IPS-20b (cell line): ENCODE results near the gene CTBP1.

Source experiments
- H3K27ac ChIP-seq: one replicate; pipeline ENCODE4 v1.5.1; 2013; ENCODE audit warnings: low read length
- H3K27me3 ChIP-seq: 2 replicates; pipeline ENCODE4 v1.6.1; 2013; ENCODE audit warnings: mild to moderate bottlenecking, low read length, inconsistent platforms; ENCODE audit not compliant: insufficient read depth
- H3K36me3 ChIP-seq: 2 replicates; pipeline ENCODE4 v1.6.1; 2013; ENCODE audit warnings: low read depth, mild to moderate bottlenecking, inconsistent platforms, low read length, moderate library complexity; ENCODE audit not compliant: insufficient read depth
- H3K4me1 ChIP-seq: 2 replicates; pipeline ENCODE4 v1.6.1; 2013; ENCODE audit warnings: mild to moderate bottlenecking, control low read depth, inconsistent platforms, low read length, moderate library complexity; ENCODE audit not compliant: insufficient read depth
- H3K4me3 ChIP-seq: 2 replicates; pipeline ENCODE4 v1.5.1; 2013; ENCODE audit warnings: mild to moderate bottlenecking, low read length, inconsistent platforms
- H3K9ac ChIP-seq: 2 replicates; pipeline ENCODE4 v1.6.1; 2013; ENCODE audit warnings: low read depth, mild to moderate bottlenecking, inconsistent platforms, low read length, moderate library complexity
- H3K9me3 ChIP-seq: 2 replicates; pipeline ENCODE4 v1.6.1; 2013; ENCODE audit warnings: mild to moderate bottlenecking, low read depth, low read length, inconsistent platforms; ENCODE audit not compliant: insufficient read depth

Gene CTBP1

GRCh38 chr4:1291996-1292702 lies 43.2 kb upstream of the CTBP1 start:
- H3K4me3 ChIP-seq, result no peak overlapping the region
- no peak overlapping the region for H3K27ac ChIP-seq
- no peak overlapping the region for H3K9ac ChIP-seq

GRCh38 chr4:1291091-1291490 lies 42.2 kb upstream of the CTBP1 start:
- H3K27me3 ChIP-seq, result no peaks in the 10 kb centered on the region
- H3K9ac ChIP-seq, result peak overlapping the region; percentile 88
- peak overlapping the region; percentile 96 for H3K4me3 ChIP-seq
- H3K4me1 ChIP-seq, result peaks cover 8% of the 10 kb centered on the region
- H3K27ac ChIP-seq, result no peak overlapping the region
- no peaks in the 10 kb centered on the region for H3K36me3 ChIP-seq
- peaks cover 4% of the 10 kb centered on the region; the same call in 1 of the 2 replicates for H3K9me3 ChIP-seq

More at GRCh38 chr4:1291996-1292702, 43.2 kb upstream of the CTBP1 start:
- Histone ChIP-seq H3K4me1 (peaks cover 8% of the 10 kb centered on the region), H3K9me3 (no peaks in the 10 kb centered on the region), H3K36me3 (0 out of 2 replicates have a peak, but pooled peaks cover 5% of the 10 kb centered on the region), H3K27me3 (no peaks in the 10 kb centered on the region)

- Histone ChIP-seq H3K9me3 (peaks cover 11% of the 10 kb centered on the region; the same call in 1 of the 2 replicates), H3K27me3 (no peaks in the 10 kb centered on the region), H3K4me3 (peak overlapping the region; percentile 96), H3K27ac (peak overlapping the region; percentile 48), H3K36me3 (no peaks in the 10 kb centered on the region), H3K9ac (peak overlapping the region; percentile 88), H3K4me1 (peaks cover 8% of the 10 kb centered on the region)
Observed at GRCh38 chr4:1290165-1290977, 41.4 kb upstream of the CTBP1 start.

- Histone ChIP-seq H3K27ac (peak within 1 kb of the TSS; percentile 97), H3K9ac (peak within 1 kb of the TSS; percentile 97), H3K36me3 (no peaks in the 10 kb centered on the region)
Observed at GRCh38 chr4:1289207-1290164, 40.6 kb upstream of the CTBP1 start, which contains the start of gene MAEA. MAEA (plus strand) TSS chr4:1289891; CDS start chr4:1289914, 23 bp downstream.

GRCh38 chr4:1288786-1289185 lies 39.9 kb upstream of the CTBP1 start:
- H3K9ac ChIP-seq, result peak overlapping the region; percentile 97; the same call in 1 of the 2 replicates
- H3K27ac ChIP-seq, result peak overlapping the region; percentile 97

More at GRCh38 chr4:1289207-1290164, 40.6 kb upstream of the CTBP1 start, which contains the start of gene MAEA:
- Histone ChIP-seq H3K4me3 (peak within 1 kb of the TSS; percentile 96), H3K27me3 (no peaks in the 10 kb centered on the region), H3K9me3 (peaks cover 18% of the 10 kb centered on the region; the same call in 1 of the 2 replicates), H3K4me1 (peaks cover 8% of the 10 kb centered on the region)

GRCh38 chr4:1285790-1286553 lies 37.0 kb upstream of the CTBP1 start:
- Histone ChIP-seq H3K4me3 (no peak overlapping the region), H3K27ac (no peak overlapping the region), H3K27me3 (no peaks in the 10 kb centered on the region), H3K9ac (no peak overlapping the region), H3K4me1 (peaks cover 6% of the 10 kb centered on the region; the same call in 1 of the 2 replicates), H3K9me3 (peaks cover 21% of the 10 kb centered on the region; the same call in 1 of the 2 replicates), H3K36me3 (no peaks in the 10 kb centered on the region)

More at GRCh38 chr4:1288786-1289185, 39.9 kb upstream of the CTBP1 start:
- peak overlapping the region; percentile 96 for H3K4me3 ChIP-seq
- H3K4me1 ChIP-seq, result peaks cover 8% of the 10 kb centered on the region
- peaks cover 18% of the 10 kb centered on the region; the same call in 1 of the 2 replicates for H3K9me3 ChIP-seq
- no peaks in the 10 kb centered on the region for H3K27me3 ChIP-seq
- H3K36me3 ChIP-seq, result no peaks in the 10 kb centered on the region

GRCh38 chr4:1285151-1285789 lies 36.3 kb upstream of the CTBP1 start:
- Histone ChIP-seq H3K4me3 (no peak overlapping the region), H3K36me3 (no peaks in the 10 kb centered on the region), H3K9me3 (peaks cover 21% of the 10 kb centered on the region; the same call in 1 of the 2 replicates), H3K27me3 (no peaks in the 10 kb centered on the region; the same call in 1 of the 2 replicates), H3K4me1 (peaks cover 4% of the 10 kb centered on the region; the same call in 1 of the 2 replicates), H3K27ac (no peak overlapping the region), H3K9ac (no peak overlapping the region)

GRCh38 chr4:1283711-1284110 lies 34.8 kb upstream of the CTBP1 start:
- Histone ChIP-seq H3K4me3 (no peak overlapping the region), H3K9ac (no peak overlapping the region), H3K4me1 (peaks cover under 1% of the 10 kb centered on the region; the same call in 1 of the 2 replicates), H3K9me3 (peaks cover 21% of the 10 kb centered on the region; the same call in 1 of the 2 replicates), H3K27ac (no peak overlapping the region), H3K27me3 (no peaks in the 10 kb centered on the region; the same call in 1 of the 2 replicates), H3K36me3 (no peaks in the 10 kb centered on the region)

- no peaks in the 10 kb centered on the region for H3K36me3 ChIP-seq
- H3K27ac ChIP-seq, result no peak overlapping the region
- H3K9me3 ChIP-seq, result peaks cover 15% of the 10 kb centered on the region; the same call in 1 of the 2 replicates
- H3K9ac ChIP-seq, result no peak overlapping the region
- no peak overlapping the region for H3K4me3 ChIP-seq
- H3K27me3 ChIP-seq, result no peaks in the 10 kb centered on the region; the same call in 1 of the 2 replicates
- no peaks in the 10 kb centered on the region for H3K4me1 ChIP-seq
Observed at GRCh38 chr4:1279253-1279652, 30.3 kb upstream of the CTBP1 start.
